Nephron progenitor cell (in vitro differentiated cells): ENCODE measurements around the gene WSB2.

ENCODE experiments used
- DNase-seq: peaks from one replicate; pipeline ENCODE4 v3.0.0; 2021
- H3K27ac Mint-ChIP-seq: 2 replicates; pipeline ENCODE4 v1.8.0; 2021; ENCODE audit warnings: mild to moderate bottlenecking, moderate library complexity, mixed read lengths
- H3K27me3 Mint-ChIP-seq: 2 replicates; pipeline ENCODE4 v1.8.0; 2021; ENCODE audit warnings: mild to moderate bottlenecking, low read depth, mixed read lengths; ENCODE audit not compliant: poor library complexity
- H3K36me3 Mint-ChIP-seq: 2 replicates; pipeline ENCODE4 v1.8.0; 2021; ENCODE audit warnings: low read depth, mixed read lengths
- H3K4me1 Mint-ChIP-seq: 2 replicates; pipeline ENCODE4 v1.8.0; 2021; ENCODE audit warnings: mixed read lengths
- H3K4me3 Mint-ChIP-seq: 2 replicates; pipeline ENCODE4 v1.8.0; 2021; ENCODE audit warnings: mild to moderate bottlenecking, moderate library complexity, mixed read lengths
- H3K9me3 Mint-ChIP-seq: 2 replicates; pipeline ENCODE4 v1.8.0; 2021; ENCODE audit warnings: mild to moderate bottlenecking, moderate library complexity, mixed read lengths
- TF ChIP-seq, protein P1 (sequence below): fragments of 200-600 bp; sonication (generic); IDR thresholded peaks from 2 replicates; pipeline ENCODE4 v1.5.0; 2021; ENCODE audit warnings: antibody characterized with exemption

WSB2 gene

DNA sequence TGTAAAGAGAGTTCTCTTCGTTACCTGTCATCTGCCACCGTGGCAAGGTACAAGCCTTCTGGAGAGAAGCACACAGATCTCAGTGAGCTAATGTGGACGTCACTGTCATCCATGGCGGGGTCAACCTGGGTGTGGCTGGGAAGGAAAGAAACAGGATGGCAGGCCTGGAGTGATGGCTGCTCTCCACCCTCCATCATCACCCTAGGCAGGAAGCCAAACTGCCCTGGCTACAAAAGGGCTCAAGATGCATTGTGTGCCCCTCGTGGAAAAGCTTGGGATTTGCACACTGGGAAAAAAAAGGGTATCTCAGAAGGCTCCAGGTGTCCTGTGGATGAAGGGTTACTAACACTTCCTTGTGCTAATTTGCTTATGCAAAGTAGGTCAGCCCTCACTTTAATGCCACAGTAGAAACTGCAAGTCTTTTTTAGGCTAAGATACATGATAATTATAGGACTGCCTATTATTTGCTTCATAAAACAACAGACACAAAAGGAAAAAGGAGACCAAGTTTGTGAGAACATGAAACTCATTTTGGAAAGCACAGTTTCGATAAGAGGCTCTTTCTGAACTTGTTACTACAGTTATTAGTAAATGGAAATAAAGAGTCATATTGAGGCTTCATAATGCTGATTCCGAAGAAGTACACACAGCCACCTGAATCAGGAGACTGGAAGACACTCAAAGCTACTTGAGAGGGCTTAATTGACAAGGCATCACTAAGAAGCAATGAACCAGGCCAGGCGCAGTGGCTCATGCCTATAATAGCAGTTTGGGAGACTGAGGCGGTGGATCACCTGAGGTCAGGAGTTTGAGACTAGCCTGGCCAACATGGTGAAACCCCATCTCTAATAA, 25.6 kb downstream of the WSB2 start:
- no peaks in the 10 kb centered on the region for H3K4me1 Mint-ChIP-seq

DNA sequence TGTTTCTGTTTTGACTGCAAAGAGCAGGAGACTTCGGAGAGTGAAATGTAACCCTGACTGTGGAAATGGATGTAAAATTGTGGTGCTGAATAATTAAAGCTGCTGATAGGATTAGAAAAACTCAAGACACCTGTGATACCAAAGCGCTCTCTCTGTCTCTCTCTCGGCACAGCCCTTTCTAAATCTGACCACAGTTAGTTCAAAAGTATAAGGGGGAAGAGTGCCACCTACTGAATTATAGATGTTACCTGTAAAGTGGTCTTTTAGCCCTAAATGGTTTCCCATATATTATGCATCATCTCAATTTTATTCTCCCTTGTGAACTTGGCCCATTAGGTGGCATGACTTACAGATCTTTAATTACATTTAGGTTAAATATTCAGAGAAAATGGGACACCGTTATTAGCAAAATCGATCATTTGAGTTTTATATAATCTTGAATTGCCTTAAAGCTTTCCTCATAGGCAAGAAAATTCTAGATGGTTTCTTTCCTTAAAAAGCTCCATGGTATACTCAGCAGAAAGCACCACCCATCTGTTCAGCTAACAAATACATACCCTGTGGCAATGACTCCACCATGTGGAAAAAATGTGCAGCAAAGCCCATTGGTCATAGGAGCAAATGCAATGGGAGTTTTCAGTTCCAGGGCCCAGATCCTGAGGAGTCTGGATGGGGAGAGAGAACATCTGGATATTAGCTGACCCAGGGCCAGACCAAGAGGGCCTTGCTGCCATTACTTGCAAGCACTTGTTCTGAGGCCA, 26.4 kb downstream of the WSB2 start:
- Mint-ChIP-seq H3K9me3 (no peaks in the 10 kb centered on the region), H3K4me3 (no peak overlapping the region), H3K27me3 (no peaks in the 10 kb centered on the region), H3K4me1 (no peaks in the 10 kb centered on the region), H3K36me3 (peaks cover 55% of the 10 kb centered on the region), H3K27ac (peak overlapping the region; percentile 47)
- TF ChIP-seq, protein P1, sequence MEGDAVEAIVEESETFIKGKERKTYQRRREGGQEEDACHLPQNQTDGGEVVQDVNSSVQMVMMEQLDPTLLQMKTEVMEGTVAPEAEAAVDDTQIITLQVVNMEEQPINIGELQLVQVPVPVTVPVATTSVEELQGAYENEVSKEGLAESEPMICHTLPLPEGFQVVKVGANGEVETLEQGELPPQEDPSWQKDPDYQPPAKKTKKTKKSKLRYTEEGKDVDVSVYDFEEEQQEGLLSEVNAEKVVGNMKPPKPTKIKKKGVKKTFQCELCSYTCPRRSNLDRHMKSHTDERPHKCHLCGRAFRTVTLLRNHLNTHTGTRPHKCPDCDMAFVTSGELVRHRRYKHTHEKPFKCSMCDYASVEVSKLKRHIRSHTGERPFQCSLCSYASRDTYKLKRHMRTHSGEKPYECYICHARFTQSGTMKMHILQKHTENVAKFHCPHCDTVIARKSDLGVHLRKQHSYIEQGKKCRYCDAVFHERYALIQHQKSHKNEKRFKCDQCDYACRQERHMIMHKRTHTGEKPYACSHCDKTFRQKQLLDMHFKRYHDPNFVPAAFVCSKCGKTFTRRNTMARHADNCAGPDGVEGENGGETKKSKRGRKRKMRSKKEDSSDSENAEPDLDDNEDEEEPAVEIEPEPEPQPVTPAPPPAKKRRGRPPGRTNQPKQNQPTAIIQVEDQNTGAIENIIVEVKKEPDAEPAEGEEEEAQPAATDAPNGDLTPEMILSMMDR, result peak; percentile 26
- DNase-seq, result peak; percentile 12

More for the DNA sequence above, 25.6 kb downstream of the WSB2 start:
- Mint-ChIP-seq H3K36me3 (peaks cover 47% of the 10 kb centered on the region), H3K27ac (peak overlapping the region; percentile 88), H3K9me3 (no peaks in the 10 kb centered on the region), H3K4me3 (no peak overlapping the region), H3K27me3 (no peaks in the 10 kb centered on the region)
- TF ChIP-seq, protein P1, result no peak
- no peak for DNase-seq

DNA sequence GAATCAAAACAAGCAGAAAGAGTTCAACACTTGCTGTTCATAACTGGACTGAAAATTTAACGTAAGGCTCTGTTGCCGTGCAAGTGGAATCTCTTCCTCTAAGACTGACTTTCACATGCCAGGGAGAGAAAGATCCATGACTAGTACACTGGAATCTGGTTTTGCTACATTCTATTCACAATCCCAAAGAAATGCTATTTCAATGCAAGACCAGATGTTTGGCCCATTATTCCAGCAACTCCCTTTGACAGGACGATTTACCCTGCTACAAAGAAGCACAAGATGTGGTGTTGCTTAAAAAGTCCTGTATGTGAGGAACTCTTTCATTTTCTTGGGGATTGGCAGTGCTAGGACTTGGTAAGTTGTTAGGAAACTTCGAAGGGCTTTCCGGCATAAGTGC, 27.1 kb downstream of the WSB2 start:
- H3K27me3 Mint-ChIP-seq, result no peaks in the 10 kb centered on the region
- TF ChIP-seq, protein P1, result no peak
- H3K27ac Mint-ChIP-seq, result peak overlapping the region; percentile 47

DNA sequence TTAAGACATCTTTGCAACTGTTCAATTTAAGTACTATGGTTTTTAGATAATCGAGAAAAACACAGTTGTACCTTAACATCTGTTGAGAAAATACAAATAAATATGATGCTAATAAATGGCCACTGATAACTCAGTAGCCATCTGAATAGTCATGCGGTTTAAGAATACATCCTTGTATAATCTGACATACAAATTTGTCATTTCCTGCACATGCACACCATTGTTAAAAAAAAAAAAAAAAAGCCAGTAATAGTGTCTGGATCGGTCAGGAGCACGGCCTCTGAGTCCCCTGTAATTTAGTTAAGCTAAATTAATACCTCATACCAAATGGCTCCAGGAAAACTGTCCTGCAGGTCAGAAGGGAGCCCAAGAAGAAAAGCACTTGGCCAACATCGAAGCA, 27.7 kb downstream of the WSB2 start:
- Mint-ChIP-seq H3K27me3 (no peaks in the 10 kb centered on the region), H3K4me3 (no peak overlapping the region), H3K36me3 (peaks cover 55% of the 10 kb centered on the region), H3K4me1 (no peaks in the 10 kb centered on the region), H3K9me3 (no peaks in the 10 kb centered on the region), H3K27ac (peak overlapping the region; percentile 87)
- no peak for DNase-seq
- TF ChIP-seq, protein P1, result no peak

More for the DNA sequence above, 27.1 kb downstream of the WSB2 start:
- Mint-ChIP-seq H3K4me1 (no peaks in the 10 kb centered on the region), H3K4me3 (no peak overlapping the region), H3K9me3 (no peaks in the 10 kb centered on the region), H3K36me3 (peaks cover 54% of the 10 kb centered on the region)
- no peak for DNase-seq

DNA sequence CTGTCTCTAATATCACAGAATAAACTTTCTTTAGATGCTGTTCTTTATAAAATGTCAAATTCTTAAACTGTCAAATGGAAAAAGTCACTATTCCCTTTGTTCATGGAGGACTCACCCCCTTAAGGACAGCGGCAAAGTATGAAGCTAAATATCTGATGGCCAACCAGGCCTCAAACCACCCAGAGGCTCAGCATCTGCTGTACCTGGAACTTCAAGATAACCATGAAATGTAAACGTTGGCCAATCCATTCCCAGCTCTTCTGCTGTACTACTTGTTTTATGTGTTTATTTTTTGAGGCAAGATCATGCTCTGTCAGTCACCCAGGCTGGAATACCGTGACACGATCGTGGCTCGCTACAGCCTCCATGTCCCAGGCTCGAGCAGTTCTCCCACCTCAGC, 28.8 kb downstream of the WSB2 start:
- no peaks in the 10 kb centered on the region for H3K9me3 Mint-ChIP-seq
- H3K4me1 Mint-ChIP-seq, result no peaks in the 10 kb centered on the region
- peaks cover 54% of the 10 kb centered on the region for H3K36me3 Mint-ChIP-seq
- DNase-seq, result no peak
- H3K4me3 Mint-ChIP-seq, result no peak overlapping the region
- H3K27ac Mint-ChIP-seq, result peak overlapping the region; percentile 11
- TF ChIP-seq, protein P1, result no peak
- no peaks in the 10 kb centered on the region for H3K27me3 Mint-ChIP-seq
